Breast epithelium (tissue), 3 donors: ENCODE measurements around the gene RELN.

Source experiments
- POLR2A ChIP-seq: fragments of 450-650 bp; IDR thresholded peaks from one replicate; pipeline ENCODE4 v1.6.1; 2016; ENCODE audit warnings: antibody characterized with exemption, mild to moderate bottlenecking, moderate library complexity
- POLR2AphosphoS5 ChIP-seq, 3 donors: sonication (generic); formaldehyde crosslinking; IDR thresholded peaks; one replicate each; pipeline ENCODE4 v1.6.1; 2017; ENCODE audit warnings: antibody characterized with exemption in 3 of 3
- TF ChIP-seq, protein P1 (sequence below), 3 donors: fragments of 450-650 bp; IDR thresholded peaks; one replicate each; pipeline ENCODE4 v1.5.1; 2016 to 2017; ENCODE audit warnings: antibody characterized with exemption in 3 of 3, mild to moderate bottlenecking in 3 of 3, moderate library complexity in 3 of 3

DNA sequence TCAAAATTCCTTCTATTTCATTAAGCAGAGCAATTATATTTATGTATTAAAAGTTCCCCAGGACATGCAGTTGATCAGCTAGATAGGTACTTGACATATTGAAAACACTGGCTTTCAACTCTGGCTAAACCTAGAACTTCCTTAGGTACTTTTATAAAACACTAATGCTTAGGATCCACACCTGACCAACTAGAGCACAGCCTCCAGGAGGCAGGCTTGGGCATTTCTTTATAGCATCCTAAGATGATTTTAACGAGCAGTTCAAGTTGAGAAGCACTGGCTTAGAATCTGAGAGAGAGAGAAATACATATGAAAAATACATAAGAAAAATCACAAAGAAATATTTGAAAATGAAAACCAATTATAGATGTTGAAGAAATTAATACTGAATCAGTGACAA lies 564.3 kb downstream of the RELN start:
- TF ChIP-seq, protein P1, sequence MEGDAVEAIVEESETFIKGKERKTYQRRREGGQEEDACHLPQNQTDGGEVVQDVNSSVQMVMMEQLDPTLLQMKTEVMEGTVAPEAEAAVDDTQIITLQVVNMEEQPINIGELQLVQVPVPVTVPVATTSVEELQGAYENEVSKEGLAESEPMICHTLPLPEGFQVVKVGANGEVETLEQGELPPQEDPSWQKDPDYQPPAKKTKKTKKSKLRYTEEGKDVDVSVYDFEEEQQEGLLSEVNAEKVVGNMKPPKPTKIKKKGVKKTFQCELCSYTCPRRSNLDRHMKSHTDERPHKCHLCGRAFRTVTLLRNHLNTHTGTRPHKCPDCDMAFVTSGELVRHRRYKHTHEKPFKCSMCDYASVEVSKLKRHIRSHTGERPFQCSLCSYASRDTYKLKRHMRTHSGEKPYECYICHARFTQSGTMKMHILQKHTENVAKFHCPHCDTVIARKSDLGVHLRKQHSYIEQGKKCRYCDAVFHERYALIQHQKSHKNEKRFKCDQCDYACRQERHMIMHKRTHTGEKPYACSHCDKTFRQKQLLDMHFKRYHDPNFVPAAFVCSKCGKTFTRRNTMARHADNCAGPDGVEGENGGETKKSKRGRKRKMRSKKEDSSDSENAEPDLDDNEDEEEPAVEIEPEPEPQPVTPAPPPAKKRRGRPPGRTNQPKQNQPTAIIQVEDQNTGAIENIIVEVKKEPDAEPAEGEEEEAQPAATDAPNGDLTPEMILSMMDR (IDR thresholded peaks at IDR 0.05) = no peak
- TF ChIP-seq POLR2A (no peak), POLR2AphosphoS5 (IDR thresholded peaks at IDR 0.05) (no peak)
